A172 (cell line): ENCODE measurements around the gene CISD1. TPM values are rescaled to one million over a fixed set of nuclear protein-coding genes. Genes with fewer than 3 reads are reported as not detected.

Experiments
- DNase-seq: peaks from one replicate; pipeline ENCODE4 v3.0.0-alpha.2; 2015; ENCODE audit warnings: low spot score
- total RNA-seq: library from RNA; depleted of rRNA; stranded (reverse); fragments of >200 nt; shearing (Covaris generic); gene quantifications from 2 replicates; pipeline ENCODE4 v1.2.3, GENCODE V29; 2014

The CISD1 gene
- total RNA-seq, 1 experiment from 2014 or later: 71.3 TPM

DNA sequence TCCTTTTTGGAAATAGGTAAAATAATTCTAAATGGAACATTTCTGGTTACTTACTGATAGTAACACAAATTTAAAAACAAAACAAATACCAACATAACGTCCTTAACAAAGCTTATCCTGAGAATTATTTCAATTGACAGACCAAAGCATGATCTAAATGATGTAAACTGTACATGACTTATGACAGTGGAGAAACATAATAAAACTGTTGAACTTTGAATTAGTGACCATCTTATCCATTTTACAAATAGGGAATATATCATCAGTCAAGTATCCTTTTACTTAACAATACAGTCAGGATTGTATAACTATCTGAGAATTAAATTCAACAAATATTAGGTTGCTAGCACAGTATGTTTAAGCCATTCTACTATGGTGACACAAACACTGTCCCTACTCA is 3.7 kb upstream of the CISD1 start:
- no peak for DNase-seq

DNA sequence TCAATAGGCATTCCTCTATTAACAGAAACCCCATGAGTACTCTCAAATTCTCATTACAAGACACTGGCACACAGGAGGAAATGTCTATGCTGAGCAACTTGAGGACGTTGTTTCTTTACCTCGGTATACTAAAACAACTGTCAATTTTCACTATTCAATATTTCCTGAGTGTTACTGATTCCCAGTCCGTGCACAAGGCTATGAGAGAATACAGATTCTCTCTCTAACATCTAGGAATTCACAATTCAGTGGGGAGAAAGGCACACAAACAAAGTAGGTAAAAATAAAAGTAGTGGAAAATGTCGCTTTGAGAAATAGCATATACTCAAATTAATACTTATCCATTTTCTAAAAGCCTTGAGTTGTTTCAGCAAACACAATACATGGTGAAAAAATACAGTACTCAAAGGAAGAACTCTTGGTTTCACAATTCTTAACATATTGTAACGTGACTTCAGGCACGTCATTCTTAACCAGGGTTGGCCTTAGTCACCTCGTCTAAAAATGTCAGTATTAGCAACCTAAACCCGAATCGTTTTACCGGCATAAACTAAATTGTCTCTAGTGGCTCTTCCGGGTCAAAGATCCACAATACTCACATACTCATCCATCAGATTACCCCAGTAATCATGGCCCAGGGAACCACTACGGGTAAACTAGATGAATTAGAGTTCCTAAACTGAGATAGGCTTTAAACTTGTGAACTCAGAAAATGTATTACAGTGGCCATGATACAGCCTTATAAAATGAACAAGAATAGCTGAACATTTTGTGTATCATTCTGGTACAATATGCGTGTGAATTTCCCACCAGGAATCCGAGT is 2.7 kb upstream of the CISD1 start:
- DNase-seq: no peak

DNA sequence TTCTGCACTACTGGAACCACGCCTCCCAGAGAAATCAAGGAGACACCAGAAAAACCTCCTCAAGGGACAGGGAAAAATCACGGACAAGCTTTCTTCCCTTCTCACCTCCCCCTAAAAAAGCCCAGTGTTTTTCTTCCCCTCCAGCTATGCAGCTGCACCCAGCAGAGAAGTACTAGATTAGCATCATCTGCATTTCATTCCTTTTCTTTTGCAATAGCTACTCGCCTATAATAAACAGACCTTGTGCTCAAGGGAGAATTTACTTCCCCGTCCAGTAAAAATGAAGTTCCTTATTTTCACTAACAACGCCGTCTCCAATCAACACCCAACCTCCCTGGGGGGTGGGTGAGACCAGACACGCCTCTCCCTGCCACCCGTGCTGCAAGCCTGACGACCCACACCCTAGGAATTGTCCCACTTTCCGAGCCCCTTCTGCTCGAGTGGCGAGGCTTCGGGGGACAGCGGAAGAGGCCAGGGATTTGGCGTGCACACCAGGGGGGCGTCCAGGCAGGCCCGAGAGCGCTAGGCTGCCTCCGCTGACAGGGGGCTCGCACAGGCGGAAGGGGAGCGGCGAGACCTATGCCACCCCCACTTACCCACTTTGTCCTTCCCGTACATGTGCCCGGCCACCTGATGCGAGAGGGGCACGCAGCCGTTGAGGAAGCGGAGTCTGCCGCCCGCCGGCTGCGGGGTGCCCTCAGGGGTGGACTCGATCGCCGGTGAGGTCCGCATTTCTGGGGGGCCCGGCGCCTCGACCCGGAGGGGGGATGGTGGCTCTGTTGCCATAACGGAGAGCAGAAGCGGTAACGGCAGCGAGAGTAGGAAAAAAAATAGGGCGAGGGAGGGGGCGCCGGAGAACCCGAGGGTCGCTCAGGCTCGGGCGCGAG is 1.9 kb upstream of the CISD1 start:
- DNase-seq: peak; percentile 25

DNA sequence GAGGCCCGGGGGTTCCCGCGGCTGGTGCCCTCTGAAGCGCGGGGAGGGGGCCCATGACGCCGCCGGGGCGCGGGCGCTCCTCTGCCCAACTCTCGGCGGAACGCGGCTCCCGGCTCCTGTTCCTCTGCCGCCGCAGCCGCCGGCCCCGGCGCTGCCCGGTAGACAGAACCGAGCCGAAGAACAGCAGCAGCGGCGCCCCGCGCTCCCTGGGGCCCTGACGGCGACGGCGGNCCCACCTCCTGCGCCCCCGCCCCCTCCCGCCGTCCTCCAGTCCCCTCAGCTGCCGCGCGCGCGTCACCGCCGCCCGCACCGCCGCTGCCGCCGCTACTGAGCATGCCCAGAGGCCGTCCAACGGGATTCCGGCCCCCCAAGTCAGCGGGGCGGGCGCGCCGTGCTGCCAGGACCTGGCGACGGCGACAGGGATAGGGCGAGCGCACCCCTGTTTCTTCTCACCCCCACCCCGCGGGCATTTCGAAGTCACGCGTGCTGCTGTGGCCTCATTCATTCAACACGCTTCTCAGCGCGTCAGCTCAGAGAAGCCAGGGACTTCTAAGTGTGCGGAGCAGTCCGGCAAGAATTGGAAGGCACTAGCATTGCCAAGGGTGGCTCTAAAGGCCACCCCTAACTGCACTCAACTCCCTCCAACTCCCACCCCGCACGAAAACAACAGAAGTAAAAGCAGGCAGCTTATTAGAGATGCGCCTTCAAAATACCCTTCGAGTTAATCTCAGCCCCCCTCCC is 1.1 kb upstream of the CISD1 start, which contains the start of gene IPMK:
IPMK (minus strand) TSS at position 182 of the 741 bp plus-strand sequence. CDS start 283 bp downstream, outside the sequence.
- DNase-seq: peak; percentile 78

DNA sequence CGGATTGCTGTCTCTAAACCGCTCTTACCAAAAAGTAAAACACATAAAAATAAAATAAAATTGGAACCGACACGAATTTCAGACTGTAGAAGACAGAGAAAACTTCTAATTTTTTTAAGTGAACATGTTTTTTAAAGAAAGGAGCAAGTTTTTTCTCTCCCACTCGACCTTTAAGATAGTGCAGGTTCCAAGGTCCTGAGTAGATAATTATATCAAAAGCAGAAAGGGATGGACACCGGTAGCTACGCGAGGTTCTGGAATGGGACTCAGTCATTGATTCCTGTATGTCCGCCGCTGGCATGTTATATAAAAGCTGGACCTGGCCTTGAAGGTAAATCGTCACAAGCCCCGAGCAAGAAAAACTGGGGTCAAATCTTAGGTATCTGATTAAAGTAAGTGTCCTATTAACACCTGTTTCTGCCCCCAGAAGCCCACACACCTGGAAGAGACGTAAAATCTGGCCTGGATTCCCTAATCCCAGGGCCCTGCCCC is 462 bp upstream of the CISD1 start:
- no peak for DNase-seq

DNA sequence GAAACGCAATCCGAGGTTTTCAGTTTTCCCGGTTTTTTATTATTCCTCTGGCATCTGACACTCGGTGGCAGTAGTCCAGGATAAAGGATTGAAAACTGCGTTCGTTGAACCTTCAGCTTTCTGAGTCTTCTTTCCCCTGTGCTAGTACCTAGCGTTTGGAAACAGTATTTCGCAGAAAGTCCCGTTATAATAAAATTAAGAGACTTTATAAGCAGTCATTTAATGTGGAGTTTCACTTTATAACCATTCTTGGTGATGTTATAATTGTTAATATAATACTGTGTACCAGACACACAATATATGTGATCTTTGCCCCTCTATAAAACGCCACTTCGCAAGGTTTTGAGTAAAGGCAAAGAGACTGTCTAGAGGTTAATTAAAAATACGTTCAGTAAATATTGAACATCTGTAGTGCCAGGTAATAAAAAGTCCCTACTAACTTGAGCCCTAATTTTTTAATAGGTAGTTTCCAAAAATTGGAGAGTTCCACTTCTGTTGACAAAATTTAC is 874 bp downstream of the CISD1 start:
- no peak for DNase-seq

DNA sequence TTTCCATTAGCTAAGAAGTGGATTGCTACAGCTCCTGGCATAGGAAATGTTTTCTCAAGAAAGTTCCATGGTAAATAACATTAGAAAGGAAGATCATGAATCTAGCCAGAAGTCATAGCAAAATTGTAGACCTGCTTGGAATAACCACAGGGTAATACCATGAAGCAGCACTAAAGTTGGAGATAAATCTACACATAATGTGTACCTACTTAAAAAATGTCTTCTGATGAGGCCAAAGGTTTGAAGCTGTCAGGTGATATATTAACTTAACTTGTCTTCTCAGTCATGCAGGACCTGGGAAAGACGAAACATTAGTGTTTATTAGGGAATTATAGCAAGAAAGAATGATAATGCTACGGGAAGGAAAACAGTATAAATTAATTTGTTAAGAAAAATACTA is 6.3 kb downstream of the CISD1 start:
- DNase-seq: no peak

DNA sequence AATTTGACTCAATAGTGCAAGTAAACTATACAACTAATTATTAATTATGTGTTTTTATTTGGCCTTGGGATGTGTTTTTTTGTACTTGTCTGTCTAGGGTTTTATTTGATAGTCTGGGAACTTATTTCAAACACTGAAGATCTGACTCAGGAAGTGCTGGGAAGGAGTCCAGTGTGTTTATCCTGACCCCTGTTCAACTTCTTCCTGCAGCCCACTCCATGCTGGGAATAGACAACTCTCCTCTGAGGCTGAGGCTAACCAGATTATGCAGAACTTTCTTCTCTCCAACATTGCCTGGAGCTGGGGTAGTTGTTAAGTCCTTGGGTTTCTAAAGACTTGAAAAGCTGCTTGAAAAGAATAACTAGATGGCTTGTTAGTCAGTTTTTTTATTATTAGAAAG is 6.9 kb downstream of the CISD1 start:
- no peak for DNase-seq

DNA sequence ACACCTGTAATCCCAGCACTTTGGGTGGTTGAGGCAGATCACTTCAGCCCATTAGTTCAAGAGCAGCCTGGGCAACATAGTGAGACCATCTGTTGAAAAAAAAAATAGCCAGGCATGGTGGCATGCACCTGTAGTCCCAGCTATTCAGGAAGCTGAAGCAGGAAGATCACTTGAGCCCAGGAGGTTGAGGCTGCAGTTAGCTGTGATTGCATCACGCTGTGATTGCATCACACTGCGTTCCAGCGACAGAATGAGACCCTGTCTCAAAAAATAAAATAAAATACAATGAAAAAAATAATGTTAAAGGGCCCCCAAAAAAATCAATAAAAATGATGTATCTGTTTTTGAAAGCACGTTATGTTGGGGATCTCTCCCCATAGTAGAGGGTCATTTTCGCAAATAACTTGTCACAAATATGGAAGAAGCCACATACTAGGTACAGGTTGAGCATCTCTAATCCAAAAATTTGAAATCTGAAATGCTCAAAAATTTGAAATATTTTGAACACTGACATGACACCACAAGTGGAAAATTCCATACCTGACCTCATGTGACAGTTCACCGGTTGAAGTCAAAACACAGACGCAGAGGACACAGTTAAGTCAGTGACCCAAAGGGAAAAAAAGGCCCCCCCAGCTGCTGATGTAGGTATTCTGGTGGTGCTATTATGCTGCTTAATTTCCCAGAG is 9.5 kb downstream of the CISD1 start:
- DNase-seq: no peak

DNA sequence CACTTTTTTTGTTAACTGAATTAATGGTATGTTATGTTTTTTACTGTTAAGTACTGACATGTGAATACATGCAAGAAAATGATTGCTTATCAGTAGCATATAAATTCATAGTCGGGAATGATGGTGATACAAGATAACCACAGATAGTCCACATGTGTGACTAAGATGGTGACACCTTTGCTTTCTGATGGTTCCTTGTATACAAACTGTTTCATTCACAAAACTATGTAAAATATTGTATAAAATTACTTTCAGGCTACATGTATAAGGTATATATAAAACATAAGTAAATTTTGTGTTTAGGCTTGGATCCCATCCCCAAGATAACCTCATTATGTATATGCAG is 10.0 kb downstream of the CISD1 start:
- no peak for DNase-seq

DNA sequence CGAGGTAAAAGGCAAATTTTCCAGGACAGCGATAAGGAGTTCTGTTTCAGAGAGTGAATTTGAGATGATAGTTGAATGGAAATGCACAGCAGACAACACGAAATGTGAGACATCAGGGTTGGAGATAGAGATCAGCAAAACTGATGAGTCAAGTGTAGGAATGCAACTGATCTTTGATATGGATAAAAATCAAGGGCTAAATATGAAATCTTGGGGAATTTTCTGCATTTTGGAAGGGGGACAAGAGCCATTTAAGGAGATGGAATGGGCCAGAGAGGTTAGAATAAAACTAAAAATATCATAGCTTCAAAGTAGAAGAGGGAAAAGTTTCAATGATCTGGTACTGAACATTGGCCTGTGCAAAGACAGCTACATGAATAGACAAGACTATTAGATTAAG is 11.5 kb downstream of the CISD1 start:
- DNase-seq: no peak

DNA sequence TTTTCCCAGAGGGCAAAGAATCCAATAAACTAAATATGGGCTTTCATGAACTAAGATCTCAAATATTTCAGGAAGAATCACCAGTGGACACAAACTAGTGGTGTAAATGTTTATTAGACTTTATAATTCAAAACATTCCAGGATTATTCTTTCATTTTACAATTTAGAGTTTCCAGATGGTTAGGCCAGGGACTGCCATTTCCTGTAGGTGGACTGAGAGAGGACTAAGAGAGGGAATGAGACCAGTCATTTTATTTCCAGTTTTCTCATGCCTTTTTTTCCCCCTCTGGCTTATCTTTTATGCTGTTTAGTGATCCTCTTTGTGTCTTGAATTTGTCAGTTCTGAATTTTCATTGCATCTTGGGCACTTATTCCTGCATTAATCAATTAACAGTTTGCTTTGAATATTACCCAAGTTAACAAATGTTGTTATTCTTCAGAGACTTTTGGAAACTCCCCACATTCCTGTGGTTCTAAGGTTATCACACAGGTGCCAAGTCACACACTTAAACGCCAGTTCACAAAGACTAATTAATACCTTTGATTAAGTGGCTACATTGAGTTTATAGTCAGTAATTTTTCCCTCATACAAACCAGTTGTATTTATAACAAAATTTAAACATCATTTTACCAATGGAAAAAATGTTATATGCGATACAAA is 12.3 kb downstream of the CISD1 start:
- DNase-seq: no peak

DNA sequence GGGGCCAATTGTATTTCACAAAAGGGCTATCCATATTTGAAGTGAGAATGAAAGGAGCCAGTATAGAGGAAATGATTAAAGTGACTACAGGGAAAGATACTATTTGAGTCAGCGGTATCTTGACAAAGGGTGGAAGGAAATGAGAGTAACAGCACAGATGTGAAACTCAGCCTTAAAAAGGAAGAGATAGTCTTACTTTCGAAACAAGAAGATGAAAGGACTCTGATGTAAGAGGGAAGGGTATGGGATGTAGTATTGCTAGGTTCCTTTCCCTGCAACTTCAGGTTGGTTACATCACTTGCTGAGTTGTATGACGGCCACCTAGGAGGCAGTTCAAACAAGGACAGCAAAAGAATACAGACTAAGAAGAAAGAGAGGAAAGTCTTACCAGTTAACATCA is 13.7 kb downstream of the CISD1 start:
- DNase-seq: no peak

DNA sequence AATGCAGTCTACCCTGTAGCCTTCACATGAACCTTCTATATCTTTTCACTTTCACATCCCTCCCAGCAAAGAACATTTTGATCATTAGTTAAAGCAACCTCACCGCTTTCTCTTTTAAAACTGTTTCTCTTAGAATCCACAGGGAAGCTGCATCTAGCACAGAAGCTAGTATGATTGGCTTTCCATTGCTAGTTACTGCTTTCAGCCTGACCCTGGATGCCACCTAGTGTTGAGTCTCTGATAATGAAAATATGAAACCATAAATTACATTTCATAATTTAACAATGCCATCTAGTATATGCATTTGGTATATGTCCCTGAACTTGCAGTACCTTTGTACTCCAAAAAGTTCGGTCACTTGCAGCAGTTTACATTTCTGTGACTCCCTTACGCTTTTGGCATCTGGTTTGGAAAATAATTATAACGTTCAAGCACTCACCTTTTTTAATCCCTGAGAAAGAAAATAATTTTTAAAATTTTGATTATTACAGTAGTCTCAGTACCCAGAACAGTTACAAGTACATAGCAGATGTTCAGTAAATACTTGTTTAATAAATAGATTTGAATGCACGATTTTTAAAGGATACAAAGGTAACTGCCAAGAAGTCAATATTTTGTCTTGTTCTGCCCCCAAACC is 22.7 kb downstream of the CISD1 start:
- DNase-seq: peak; percentile 47

DNA sequence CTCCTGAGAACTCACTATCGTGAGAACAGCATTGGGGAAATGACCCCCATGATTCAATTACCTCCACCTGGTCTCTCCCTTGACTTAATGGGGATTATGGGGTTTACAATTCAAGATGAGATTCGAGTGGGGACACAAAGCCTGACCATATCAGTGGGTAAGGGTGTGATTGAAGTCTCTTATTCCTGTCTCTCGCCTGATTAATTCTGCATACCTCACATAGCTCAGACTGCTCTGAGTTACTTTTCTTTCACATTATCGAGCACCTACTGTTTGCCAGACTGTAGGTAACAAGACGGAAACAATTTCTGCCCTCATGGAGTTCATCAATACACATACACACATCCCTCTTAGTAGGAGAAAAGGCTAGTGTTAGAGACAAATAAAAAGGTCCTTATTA is 25.0 kb downstream of the CISD1 start:
- no peak for DNase-seq

DNA sequence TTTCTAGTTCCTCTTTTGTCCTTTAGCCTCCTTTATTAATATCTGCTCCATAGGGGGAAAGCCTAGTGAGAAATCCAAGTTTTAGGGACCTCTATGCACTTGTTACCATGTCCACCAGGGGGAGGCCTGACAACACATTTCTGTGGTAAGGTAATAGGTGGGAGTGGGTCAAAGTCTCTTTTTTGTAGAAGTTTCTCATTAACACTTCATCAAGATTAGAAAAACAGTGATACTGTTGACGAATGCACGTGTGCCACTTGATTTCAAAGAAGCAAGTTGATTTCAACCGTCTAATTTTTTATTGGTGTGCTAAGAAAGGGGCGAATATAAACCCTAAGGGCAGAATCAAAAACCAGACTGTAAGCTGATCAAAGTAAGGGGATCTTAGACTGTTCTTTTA is 30.6 kb downstream of the CISD1 start:
- peak; percentile 57 for DNase-seq

DNA sequence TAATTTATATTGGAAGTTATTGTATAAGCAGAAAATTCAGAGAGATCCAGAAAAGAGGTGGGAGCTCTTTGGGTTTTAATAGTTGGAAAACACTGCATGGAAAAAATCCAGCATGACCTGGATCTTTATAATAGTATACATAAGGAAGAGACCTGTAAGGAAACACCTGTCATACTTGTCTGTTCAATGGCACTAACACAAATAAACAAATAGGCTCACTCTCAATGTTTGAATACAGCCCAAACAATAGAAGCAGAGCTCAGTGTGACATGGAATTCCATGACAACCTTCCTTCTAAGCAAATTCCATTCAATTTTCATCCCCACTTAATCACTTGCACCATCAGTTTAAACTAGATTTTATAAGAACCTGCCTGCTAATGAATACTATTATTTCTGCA is 31.7 kb downstream of the CISD1 start:
- no peak for DNase-seq

DNA sequence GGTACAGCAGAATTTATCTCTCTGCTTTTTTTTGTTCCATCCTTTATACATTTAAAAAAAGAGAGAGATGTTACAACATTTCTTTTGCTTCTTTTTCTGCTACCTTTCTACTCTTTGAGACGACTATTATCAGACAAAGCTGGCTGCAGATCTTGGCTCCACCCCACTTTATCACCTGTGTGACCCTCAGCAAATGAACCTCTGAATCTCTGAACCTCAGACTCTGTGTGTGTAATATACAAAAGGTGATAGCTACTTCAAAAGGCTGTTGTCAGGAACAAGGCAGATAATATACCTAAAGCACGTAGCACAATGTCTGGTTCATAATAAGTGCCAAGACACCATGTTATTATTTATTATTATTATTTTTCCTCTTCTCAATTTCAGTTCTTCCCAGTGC is 33.3 kb downstream of the CISD1 start:
- DNase-seq: no peak

DNA sequence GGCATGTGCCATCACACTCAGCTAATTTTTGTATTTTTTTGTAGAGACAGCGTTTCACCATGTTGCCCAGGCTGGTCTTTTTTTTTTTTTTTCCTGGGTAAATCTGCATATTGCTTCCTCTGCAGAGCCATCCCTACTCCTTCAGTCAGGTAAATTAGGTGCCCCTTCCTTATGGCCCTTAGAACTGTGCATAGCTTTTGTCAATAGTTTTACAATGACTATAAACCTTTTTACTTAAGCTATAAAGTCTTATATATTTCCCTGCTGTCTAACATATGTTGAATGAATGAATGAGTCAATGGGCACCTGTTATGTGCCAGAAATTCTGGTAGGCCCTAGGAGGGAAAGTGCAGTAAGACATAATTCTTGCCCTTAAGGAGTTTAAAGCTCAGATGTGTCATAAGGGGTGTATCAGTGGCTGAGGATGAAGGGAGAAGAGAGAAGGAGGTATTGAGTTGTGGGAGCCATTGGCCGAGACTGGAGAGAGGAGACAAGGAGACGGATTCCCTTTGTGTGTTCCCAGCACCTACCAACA is 35.2 kb downstream of the CISD1 start:
- DNase-seq: no peak

DNA sequence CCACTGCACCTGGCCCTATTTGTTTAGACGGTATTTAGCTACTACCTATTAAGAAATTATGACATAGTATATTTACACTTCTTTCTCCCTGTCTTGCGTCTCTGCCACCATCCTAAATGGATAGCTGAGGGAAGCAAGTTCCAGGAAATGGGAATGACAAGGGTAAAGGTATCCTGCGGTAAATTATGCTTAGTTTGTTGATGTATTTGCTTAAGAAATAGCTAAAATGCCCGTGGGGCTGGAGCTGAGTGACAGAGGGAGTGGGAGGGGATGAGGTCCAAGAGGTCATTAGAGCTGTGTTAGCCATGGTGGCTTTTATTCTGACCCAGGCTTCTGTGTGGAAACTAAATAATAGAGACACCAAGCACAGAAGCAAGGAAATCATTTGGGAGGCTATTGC is 36.9 kb downstream of the CISD1 start:
- DNase-seq: no peak
